ENCODE data around the gene PACS2. TPM values are rescaled to one million over a fixed set of nuclear protein-coding genes. Genes with fewer than 3 reads are reported as not detected.

Gene PACS2
- total RNA-seq, 2 experiments from 2014 or later = 32.9 to 38.5 TPM

DNA sequence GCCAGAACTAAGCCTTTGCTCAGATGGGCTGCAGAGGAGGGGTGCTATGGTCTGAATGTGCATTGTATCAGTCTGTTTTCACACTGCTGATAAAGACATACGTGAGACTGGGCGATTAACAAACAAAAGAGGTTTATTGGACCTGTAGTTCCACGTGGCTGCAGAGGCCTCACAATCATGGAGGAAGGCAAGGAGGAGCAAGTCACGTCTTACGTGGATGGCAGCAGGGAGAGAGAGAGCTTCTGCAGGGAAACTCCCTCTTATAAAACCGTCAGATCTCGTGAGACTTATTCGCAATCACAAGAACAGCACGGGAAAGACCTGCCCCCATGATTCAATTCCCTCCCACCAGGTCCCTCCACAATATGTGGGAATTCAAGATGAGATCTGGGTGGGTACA is 10.0 kb upstream of the PACS2 start:
- H3K36me3 Mint-ChIP-seq (ENCODE audit: low read depth) = peaks cover 16% of the 10 kb centered on the region
- POLR2A ChIA-PET = interaction anchor here (0.9 to 1.8 kb wide), 3 partner anchors 9 to 56 kb away, joined by 3 to 12 read pairs (median 4); partner anchors contain the start of genes BTBD6 and PACS2
- H3K4me3 Mint-ChIP-seq = no peak overlapping the region
- ATAC-seq (no peak), DNase-seq (no peak)
- no peaks in the 10 kb centered on the region for H3K27me3 Mint-ChIP-seq (ENCODE audit: low read depth)
- no peaks in the 10 kb centered on the region for H3K9me3 Mint-ChIP-seq (ENCODE audit: insufficient read depth)
- H3K27ac Mint-ChIP-seq = peak overlapping the region; percentile 94
- CTCF ChIA-PET = interaction anchor here (0.5 to 1.4 kb wide), 4 partner anchors 10 to 47 kb away, joined by 3 to 4 read pairs (median 3); partner anchors contain the start of gene PACS2
- H3K4me1 Mint-ChIP-seq (ENCODE audit: low read depth) = peaks cover 39% of the 10 kb centered on the region

DNA sequence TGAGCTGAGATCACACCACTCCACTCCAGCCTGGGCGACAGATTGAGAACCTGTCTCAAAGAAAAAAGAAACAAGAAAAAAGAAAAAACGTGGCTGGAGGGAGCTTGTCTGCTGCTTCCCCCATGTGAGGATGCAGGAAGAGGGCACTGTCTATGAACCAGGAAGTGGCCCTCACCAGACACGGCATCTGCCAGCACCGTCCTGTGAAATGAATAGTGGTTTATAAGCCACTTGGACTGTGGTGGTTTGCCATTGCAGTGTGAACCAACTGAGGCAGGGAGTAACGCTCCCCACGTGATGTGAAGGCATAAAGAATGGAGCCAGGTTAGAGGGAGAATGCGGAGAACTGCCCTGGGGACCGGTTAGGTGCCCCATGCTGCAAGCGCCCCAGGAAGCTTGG is 9.2 kb upstream of the PACS2 start:
- ChIA-PET CTCF (interaction anchor here (0.5 to 1.4 kb wide), 6 partner anchors 9 to 47 kb away, joined by 3 to 4 read pairs (median 3); partner anchors contain the start of gene PACS2), POLR2A (interaction anchor here (0.9 to 1.8 kb wide), 3 partner anchors 9 to 57 kb away, joined by 3 to 12 read pairs (median 4); partner anchors contain the start of genes BTBD6 and PACS2)
- H3K27me3 Mint-ChIP-seq (ENCODE audit: low read depth) = no peaks in the 10 kb centered on the region
- H3K27ac Mint-ChIP-seq = peak overlapping the region; percentile 94
- peaks cover 12% of the 10 kb centered on the region for H3K36me3 Mint-ChIP-seq (ENCODE audit: low read depth)
- peak; percentile 58 for DNase-seq
- no peaks in the 10 kb centered on the region for H3K9me3 Mint-ChIP-seq (ENCODE audit: insufficient read depth)
- no peak for ATAC-seq
- H3K4me1 Mint-ChIP-seq (ENCODE audit: low read depth) = peaks cover 36% of the 10 kb centered on the region
- no peak overlapping the region for H3K4me3 Mint-ChIP-seq

DNA sequence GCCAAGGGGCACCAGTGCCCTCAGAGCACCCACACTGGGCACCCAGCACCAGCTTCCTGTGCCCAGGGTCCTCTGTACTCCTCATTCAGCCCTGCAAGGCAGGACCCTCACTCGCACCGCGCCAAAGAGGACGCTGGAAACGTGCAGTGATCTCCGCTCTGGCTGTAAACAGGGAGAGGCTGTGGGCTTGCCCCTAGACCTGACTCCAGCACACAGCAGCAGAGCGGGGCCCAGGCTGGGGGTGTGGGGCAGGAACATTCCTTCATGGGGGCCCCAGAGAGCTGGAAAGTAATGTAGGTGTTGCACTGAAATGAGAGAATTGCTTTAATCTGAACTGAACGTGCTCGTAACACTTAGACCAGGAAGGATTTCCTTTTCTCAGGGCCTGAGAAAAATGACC is 8.8 kb upstream of the PACS2 start:
- ChIA-PET POLR2A (interaction anchor here (0.6 to 1.8 kb wide), 3 partner anchors 8 to 58 kb away, joined by 4 to 12 read pairs (median 4); partner anchors contain the start of genes BTBD6 and PACS2), CTCF (interaction anchor here (0.9 to 1.4 kb wide), 5 partner anchors 9 to 46 kb away, joined by 3 to 4 read pairs (median 3); partner anchors contain the start of gene PACS2)
- Mint-ChIP-seq H3K4me3 (no peak overlapping the region), H3K4me1 (ENCODE audit: low read depth) (peaks cover 36% of the 10 kb centered on the region), H3K27ac (peak overlapping the region; percentile 94), H3K9me3 (ENCODE audit: insufficient read depth) (no peaks in the 10 kb centered on the region), H3K36me3 (ENCODE audit: low read depth) (peaks cover 12% of the 10 kb centered on the region), H3K27me3 (ENCODE audit: low read depth) (no peaks in the 10 kb centered on the region)
- DNase-seq = no peak
- ATAC-seq = no peak

DNA sequence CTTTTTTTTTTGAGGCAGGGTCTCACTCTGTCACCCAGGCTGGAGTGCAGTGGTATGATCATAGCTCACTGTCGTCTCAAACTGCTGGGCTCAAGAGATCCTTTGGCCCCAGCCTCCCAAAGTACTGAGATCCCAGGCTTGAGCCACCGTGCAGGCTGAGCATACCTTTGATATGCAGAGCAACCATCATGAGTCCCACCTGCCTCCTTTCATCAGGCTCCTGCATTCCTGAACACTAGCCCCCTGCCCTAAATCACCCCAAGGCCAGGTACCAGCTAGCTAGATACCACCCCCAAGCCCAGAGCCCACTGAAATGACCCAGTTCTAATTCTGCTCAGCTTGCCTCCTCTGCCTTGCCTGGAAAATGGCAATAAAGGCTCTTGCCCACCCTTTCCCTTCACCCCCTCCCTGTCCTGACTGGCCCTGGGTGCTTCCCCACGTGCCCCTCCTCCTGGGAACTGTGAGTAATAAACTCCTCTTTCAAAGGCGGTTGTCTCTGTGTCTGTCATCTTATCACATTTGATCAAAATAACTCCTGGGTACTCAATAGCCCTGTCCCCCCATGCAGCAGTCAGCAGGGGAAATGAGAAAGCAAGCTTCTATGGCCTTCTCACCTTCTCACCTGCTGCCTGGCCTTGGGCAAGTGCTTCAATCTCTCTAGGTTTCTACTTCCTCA is 7.4 kb upstream of the PACS2 start:
- ChIA-PET POLR2A (interaction anchor here (0.6 to 0.9 kb wide), 2 partner anchors 9 to 185 kb away, joined by 3 read pairs; no protein-coding TSS in a partner anchor), CTCF (interaction anchor here (1.0 kb wide), 1 partner anchor 217 kb away, joined by 3 read pairs; no protein-coding TSS in a partner anchor)
- DNase-seq (no peak), ATAC-seq (no peak)
- peaks cover 12% of the 10 kb centered on the region for H3K36me3 Mint-ChIP-seq (ENCODE audit: low read depth)
- H3K27ac Mint-ChIP-seq = no peak overlapping the region
- H3K27me3 Mint-ChIP-seq (ENCODE audit: low read depth) = no peaks in the 10 kb centered on the region
- H3K9me3 Mint-ChIP-seq (ENCODE audit: insufficient read depth) = no peaks in the 10 kb centered on the region
- H3K4me3 Mint-ChIP-seq = no peak overlapping the region
- peaks cover 32% of the 10 kb centered on the region for H3K4me1 Mint-ChIP-seq (ENCODE audit: low read depth)

DNA sequence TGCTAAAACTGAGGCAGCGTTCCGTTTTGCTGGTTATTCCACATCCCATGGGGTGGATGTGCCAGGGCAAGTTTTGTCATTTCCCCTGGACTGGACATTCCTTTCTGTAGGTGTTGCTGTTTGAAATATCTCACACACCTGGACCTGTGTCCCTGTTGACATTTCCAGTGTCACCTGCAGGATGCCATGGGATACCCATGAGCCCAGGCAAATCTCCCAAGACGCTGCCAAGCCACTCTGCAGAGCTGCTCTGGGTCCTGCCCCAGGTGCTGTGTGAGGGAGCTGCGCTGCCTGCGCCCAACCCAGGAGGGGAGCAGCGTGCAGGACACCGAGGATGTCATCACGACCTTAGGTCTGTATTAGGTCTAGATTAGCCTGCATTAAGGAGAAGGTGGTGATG is 5.2 kb upstream of the PACS2 start:
- Mint-ChIP-seq H3K27ac (no peak overlapping the region), H3K4me1 (ENCODE audit: low read depth) (peaks cover 26% of the 10 kb centered on the region), H3K9me3 (ENCODE audit: insufficient read depth) (no peaks in the 10 kb centered on the region), H3K36me3 (ENCODE audit: low read depth) (peaks cover 7% of the 10 kb centered on the region), H3K4me3 (no peak overlapping the region), H3K27me3 (ENCODE audit: low read depth) (no peaks in the 10 kb centered on the region)
- no peak for ATAC-seq
- DNase-seq = no peak
- ChIA-PET CTCF (no interaction called here), POLR2A (no interaction called here)

DNA sequence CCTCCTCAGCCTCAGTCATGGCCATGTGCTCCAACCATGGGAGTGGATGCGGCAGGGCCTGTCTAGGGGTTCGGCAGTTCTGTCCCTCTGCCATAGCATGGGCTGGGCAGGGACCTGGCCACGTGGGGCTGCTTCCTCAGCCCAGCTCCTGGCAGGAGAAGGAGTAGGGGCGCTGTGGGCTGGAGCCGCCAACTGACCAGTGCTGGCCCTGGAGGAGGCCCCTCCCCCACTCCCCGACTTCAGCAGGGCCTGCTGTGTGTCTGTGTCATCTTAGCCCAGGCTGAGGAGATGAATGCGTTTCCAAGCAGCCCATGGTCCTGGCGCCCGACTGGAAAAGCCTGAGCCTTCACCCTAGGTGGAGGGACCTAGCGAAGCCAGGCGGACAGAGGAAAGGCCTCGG is 2.7 kb upstream of the PACS2 start:
- no peaks in the 10 kb centered on the region for H3K9me3 Mint-ChIP-seq (ENCODE audit: insufficient read depth)
- H3K36me3 Mint-ChIP-seq (ENCODE audit: low read depth) = peaks cover 3% of the 10 kb centered on the region
- peaks cover 23% of the 10 kb centered on the region for H3K4me1 Mint-ChIP-seq (ENCODE audit: low read depth)
- ATAC-seq (no peak), DNase-seq (no peak)
- H3K27ac Mint-ChIP-seq = no peak overlapping the region
- no peaks in the 10 kb centered on the region for H3K27me3 Mint-ChIP-seq (ENCODE audit: low read depth)
- ChIA-PET CTCF (interaction anchor here (1.2 kb wide), 1 partner anchor 59 kb away, joined by 3 read pairs; no protein-coding TSS in a partner anchor), POLR2A (interaction anchor here (1.8 kb wide), 1 partner anchor 11 kb away, joined by 7 read pairs; the partner anchor contains the start of gene BRF1)
- H3K4me3 Mint-ChIP-seq = no peak overlapping the region

DNA sequence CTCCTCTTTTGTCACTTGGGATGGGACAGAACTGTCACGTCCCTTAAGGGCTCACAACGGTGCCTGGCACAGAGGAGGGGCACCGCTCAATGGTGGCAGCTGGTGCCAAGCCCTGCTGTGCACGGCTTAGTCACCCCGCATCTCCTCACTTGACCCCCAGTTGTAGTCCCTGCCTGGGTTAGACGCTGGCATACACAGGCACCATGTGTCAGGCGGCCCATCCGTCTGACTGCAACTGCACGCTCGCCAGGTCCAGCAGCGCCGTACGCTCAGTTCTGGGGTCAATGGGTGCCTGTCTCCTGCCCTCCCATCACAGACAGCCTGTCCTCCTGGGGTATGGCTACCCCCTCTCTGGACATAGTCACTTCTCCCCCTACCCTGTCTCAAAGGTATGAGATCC is 1.6 kb upstream of the PACS2 start:
- ATAC-seq = no peak
- Mint-ChIP-seq H3K4me1 (ENCODE audit: low read depth) (peaks cover 34% of the 10 kb centered on the region), H3K27me3 (ENCODE audit: low read depth) (no peaks in the 10 kb centered on the region), H3K27ac (no peak overlapping the region), H3K9me3 (ENCODE audit: insufficient read depth) (no peaks in the 10 kb centered on the region), H3K4me3 (peak overlapping the region; percentile 74), H3K36me3 (ENCODE audit: low read depth) (no peaks in the 10 kb centered on the region)
- DNase-seq = no peak
- ChIA-PET POLR2A (interaction anchor here (2.2 to 4.6 kb wide), 3 partner anchors 8 to 20 kb away, joined by 12 to 56 read pairs (median 13); partner anchors contain the start of gene BRF1), CTCF (interaction anchor here (0.9 to 2.7 kb wide), 2 partner anchors 12 to 177 kb away, joined by 3 to 13 read pairs; partner anchors contain the start of gene BRF1)

DNA sequence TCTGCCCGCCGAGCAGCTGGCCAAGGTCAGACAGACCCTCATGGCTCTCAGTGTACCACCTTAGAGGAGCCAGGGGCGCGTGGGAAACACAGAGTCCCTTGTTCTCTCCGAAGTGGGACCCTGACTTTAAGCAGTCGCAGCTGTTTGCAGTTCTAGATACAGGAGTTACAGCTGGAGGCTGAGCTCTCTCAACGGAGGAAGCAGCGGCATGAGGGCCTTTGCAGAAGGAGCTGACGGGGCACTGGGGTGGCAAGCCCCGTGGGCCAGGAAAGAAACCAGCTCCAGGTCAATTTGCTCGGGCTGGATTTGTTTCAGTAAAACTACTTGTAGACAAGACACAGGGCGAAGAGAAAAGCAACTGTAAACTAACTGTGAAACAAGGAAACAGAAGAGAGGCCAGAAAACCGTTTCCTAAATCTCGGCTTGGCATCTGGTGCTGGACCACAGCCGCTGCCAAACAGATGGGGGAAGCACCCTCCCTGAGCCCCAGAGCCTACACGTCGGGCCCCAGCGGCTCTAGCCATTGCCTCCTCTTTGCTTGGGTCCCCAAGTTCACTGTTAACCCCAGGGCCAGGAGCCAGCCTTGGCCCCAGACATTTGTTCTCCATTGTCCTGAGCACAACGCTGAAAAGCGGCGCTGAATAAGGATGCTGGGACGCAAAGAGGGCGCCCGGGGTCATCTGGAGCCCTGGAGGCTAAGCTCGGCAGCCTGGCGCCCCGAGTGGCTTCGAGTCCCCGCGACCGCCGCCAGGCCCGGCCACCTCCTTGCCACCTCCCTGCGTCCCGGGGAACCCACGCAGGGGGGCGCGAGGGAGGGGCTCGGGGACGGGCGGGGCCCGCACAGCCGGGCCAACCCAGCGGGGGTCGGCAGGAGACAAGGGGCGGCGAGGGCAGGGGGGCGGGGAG is 914 bp upstream of the PACS2 start:
- DNase-seq (peak; percentile 37), ATAC-seq (no peak)
- H3K27me3 Mint-ChIP-seq (ENCODE audit: low read depth) = no peaks in the 10 kb centered on the region
- peak overlapping the region; percentile 84 for H3K27ac Mint-ChIP-seq
- CTCF ChIA-PET = interaction anchor here (0.9 to 2.7 kb wide), 6 partner anchors 8 to 214 kb away, joined by 3 to 13 read pairs (median 3); partner anchors contain the start of gene BRF1
- H3K4me3 Mint-ChIP-seq = peak overlapping the region; percentile 74
- H3K4me1 Mint-ChIP-seq (ENCODE audit: low read depth) = peaks cover 35% of the 10 kb centered on the region
- H3K36me3 Mint-ChIP-seq (ENCODE audit: low read depth) = no peaks in the 10 kb centered on the region
- POLR2A ChIA-PET = interaction anchor here (0.9 to 4.6 kb wide), 5 partner anchors 9 to 561 kb away, joined by 3 to 56 read pairs (median 12); partner anchors contain the start of genes BRF1 and SIVA1
- H3K9me3 Mint-ChIP-seq (ENCODE audit: insufficient read depth) = no peaks in the 10 kb centered on the region

DNA sequence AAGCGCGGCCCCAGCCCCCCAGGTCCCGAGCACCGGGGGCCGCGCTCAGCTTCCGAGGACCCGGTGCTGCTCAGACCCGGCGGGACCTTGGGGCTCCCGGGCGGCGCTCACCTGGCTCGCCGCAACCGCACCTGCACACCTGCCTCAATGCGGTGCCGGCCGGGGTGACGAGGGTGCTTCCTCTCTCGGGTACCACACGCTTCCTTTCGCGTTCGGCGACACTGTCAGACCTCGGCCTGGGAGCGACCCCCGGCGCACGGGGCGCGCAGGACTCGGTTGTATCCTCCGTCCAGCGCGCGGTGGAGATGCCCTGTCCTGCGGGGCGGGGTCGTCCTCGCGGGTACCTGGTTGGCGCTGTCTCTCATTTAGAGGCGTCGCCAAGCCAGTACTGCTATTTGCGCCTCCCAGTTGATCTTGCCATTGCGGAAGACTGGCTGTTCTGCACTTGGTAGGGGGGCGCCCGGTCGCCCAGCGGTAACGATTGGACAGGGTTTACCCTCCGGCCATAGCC is 718 bp downstream of the PACS2 start:
- peak overlapping the region; percentile 88 for H3K4me3 Mint-ChIP-seq
- H3K27ac Mint-ChIP-seq = peak overlapping the region; percentile 84
- ChIA-PET POLR2A (interaction anchor here (2.2 to 4.6 kb wide), 3 partner anchors 10 to 22 kb away, joined by 12 to 56 read pairs (median 13); partner anchors contain the start of gene BRF1), CTCF (interaction anchor here (1.0 to 2.7 kb wide), 3 partner anchors 14 to 165 kb away, joined by 3 to 13 read pairs (median 3); partner anchors contain the start of gene BRF1)
- no peaks in the 10 kb centered on the region for H3K36me3 Mint-ChIP-seq (ENCODE audit: low read depth)
- ATAC-seq (peak; percentile 29), DNase-seq (peak; percentile 67)
- no peaks in the 10 kb centered on the region for H3K27me3 Mint-ChIP-seq (ENCODE audit: low read depth)
- H3K4me1 Mint-ChIP-seq (ENCODE audit: low read depth) = peaks cover 37% of the 10 kb centered on the region
- H3K9me3 Mint-ChIP-seq (ENCODE audit: insufficient read depth) = no peaks in the 10 kb centered on the region

DNA sequence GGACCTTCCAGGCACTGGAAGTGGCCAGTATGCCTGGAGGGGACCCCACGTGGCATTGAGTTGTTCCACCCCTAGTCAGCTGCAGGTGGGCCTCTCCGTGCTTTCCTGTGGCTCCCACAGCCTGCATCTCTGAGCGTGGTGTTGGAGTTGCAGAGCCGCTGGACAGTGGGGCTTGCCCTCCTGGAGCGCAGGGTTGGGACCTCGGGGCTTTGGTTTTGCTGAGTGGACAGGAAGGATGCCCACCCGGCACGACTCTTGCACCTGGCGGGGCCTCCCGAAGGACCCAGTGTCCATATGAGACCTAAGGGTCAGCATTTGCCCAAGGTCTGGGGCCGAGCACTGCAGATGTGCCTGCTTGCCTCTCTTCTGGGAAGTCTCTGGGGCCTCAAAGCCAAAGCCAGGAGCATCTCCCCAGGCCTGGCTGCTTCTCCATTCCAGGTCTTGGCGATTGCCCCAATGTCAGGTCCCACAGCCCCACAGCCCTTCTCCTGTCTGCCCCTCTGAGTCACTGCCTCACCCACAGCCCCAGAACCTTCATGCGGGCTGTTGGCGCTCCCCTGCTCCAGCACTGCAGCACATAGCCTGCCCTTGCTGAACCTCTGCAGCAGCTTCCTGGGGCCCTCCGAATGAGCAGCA is 1.5 kb downstream of the PACS2 start:
- POLR2A ChIA-PET = interaction anchor here (1.1 to 4.6 kb wide), 2 partner anchors 9 to 15 kb away, joined by 3 to 56 read pairs; partner anchors contain the start of gene BRF1
- no peaks in the 10 kb centered on the region for H3K27me3 Mint-ChIP-seq (ENCODE audit: low read depth)
- H3K9me3 Mint-ChIP-seq (ENCODE audit: insufficient read depth) = no peaks in the 10 kb centered on the region
- ATAC-seq (no peak), DNase-seq (no peak)
- peaks cover 37% of the 10 kb centered on the region for H3K4me1 Mint-ChIP-seq (ENCODE audit: low read depth)
- H3K36me3 Mint-ChIP-seq (ENCODE audit: low read depth) = peaks cover 1% of the 10 kb centered on the region
- CTCF ChIA-PET = no interaction called here
- H3K27ac Mint-ChIP-seq = peak overlapping the region; percentile 84
- H3K4me3 Mint-ChIP-seq = peak overlapping the region; percentile 88

All from activated CD8-positive, alpha-beta T cell treated with anti-CD3 and anti-CD28 coated beads, Interleukin-2, amount 10 ng/mL, durations not matched to agents 7 days and 5 days (primary cell).